GM15510 (cell line): ENCODE measurements around the gene NID2.

Experiments used
- POLR2A ChIP-seq: IDR thresholded peaks from 3 replicates; pipeline ENCODE4 v1.6.1; 2011; ENCODE audit warnings: borderline replicate concordance; ENCODE audit not compliant: insufficient read length; ENCODE audit errors: extremely low read depth

Gene NID2

DNA sequence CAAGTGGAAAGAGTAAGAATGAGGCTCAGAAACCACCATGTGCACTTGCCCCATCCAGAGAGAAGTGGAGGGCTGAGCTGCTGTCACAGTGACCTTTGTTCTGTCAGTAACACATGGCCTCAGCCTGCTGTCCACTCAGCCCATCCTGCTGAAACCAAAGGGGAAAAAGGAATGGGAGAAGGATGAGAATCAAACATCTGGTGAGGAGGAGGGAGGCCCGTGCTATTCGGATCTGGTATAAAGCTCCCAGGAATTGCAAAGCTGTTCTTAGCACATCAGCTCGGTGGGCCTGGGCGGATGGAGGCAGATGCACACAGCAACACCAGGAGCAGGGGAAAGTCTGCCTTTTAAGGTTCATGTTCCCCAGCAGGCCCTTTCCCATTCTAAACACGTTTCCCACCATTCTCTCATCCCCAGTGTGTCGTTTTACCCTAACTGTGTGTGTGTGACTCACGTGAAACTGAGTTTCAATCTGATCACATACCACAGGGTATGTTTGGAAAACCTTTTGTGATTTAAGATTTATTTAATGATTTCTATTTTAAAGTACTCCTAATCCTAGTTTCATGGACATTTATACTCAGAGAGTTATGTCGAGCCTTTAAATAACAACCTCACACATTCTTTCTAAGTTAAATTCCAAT is 42.7 kb downstream of the NID2 start:
- no peak for TF ChIP-seq POLR2A

DNA sequence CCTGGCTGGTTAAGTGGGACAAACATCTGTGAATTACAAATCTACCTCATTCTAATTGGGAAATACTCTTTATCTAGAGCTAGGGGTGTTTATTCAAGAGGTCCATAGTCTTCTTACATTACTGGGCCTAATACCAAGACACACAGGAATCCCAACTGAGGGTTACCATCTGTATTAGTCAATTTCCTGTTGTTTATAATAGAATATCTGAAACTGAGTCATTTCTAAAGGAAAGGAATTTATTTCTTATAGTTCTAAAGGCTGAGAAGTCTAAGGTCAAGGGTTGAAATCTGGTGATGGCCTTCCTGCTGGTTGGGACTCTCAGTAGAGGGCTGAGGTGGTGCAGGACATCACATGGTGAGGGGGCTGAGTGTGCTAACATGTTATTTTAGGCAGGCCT is 43.5 kb downstream of the NID2 start:
- TF ChIP-seq POLR2A: no peak

DNA sequence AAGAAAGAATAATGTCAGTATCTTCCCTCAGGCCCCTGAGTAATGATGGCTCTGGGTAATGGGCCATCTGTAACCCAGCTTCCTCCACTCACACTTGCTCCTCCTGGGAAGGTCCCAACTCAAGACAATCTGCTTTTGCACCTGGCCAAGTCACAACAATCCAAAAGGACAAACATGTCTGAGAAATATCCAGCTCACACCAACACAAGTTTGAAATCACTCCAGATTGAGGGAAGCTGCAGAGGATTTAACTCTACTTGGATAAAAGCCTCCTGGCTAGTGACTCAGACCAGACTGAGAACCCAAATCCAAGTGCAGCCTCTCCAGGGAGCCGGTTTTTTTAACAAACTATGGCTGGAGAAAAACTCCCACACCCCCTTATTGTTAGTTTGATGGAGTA is 45.3 kb downstream of the NID2 start:
- no peak for TF ChIP-seq POLR2A

DNA sequence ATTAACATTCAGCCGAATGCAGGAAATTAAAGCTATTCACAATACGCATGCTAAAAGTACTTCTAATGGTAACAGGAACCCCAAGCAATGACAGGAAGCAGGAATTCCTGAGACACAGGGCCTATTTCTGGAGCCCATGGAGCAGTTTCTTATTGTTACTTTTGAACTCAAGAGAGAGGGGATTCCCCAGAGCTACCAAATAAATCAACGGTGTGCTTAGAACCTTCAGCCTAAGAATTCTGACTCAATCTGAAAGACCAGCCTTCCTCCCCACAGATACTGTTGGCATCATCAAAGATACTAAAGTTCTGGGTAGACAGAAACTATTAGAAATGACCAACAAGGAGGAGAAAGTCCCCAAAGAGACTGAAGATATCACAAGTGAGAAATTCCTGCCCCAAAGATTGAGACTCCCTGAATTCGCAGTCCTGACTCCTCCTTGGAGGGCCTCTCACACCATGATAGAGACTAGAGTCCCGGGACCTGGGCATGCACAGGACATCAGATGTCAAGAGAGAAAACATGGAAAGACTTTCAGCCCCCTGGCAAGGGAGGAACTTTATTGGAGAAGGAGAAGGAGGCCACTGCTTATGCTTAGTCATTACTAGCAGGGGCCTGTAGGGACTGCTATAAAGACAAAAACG is 46.8 kb downstream of the NID2 start:
- TF ChIP-seq POLR2A: no peak

GRCh38 chr14:52020866-52021717 is 47.8 kb downstream of the NID2 start:
- no peak for TF ChIP-seq POLR2A

DNA sequence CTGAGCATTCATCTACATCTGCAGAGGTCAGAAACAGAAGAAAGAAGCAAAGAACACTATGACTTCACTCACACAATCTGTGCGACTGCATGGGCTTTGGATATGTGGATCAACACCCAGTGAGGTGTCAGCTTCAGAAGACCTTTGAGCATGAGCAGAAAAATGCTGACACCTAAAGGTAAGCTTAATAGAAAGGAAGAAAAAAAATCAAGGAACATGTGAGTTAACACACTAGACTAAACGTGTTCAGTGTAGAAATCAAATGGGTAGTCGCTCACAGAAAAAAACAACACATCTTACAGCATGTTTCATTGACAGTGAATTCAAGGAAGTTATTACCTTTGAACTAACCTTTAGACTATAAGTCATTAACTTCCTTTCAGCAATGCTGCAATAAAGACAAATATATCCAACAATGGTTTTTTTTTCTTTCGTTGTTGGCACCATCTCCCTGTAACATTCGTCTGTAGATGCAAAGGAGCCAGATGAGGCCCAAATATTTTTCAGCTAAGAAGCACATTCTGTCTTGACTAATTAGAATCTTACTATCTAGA is 48.6 kb downstream of the NID2 start:
- no peak for TF ChIP-seq POLR2A

DNA sequence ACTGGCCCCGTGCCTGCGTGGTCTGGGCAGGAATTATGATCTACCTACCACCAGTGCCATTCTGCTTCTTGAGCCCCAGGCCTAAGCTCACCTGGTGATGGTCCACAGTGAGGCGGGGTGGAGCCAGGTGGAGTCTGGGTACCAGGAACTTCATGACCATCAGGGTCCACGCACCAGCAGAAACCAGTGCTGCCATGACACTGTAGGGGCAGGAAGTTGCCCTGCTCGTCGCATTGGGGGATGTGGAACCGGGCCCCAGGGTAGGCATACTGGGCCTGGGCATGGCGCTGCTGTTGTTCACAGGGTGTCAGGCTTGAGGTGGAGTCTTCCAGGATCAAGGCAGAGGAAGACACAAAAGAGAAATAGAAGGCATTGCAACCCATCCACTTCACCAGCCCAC is 49.9 kb downstream of the NID2 start:
- TF ChIP-seq POLR2A: no peak

- no peak for TF ChIP-seq POLR2A
Observed at GRCh38 chr14:52018252-52018651, 50.6 kb downstream of the NID2 start.

- no peak for TF ChIP-seq POLR2A
Observed at GRCh38 chr14:52015411-52016030, 53.3 kb downstream of the NID2 start.

DNA sequence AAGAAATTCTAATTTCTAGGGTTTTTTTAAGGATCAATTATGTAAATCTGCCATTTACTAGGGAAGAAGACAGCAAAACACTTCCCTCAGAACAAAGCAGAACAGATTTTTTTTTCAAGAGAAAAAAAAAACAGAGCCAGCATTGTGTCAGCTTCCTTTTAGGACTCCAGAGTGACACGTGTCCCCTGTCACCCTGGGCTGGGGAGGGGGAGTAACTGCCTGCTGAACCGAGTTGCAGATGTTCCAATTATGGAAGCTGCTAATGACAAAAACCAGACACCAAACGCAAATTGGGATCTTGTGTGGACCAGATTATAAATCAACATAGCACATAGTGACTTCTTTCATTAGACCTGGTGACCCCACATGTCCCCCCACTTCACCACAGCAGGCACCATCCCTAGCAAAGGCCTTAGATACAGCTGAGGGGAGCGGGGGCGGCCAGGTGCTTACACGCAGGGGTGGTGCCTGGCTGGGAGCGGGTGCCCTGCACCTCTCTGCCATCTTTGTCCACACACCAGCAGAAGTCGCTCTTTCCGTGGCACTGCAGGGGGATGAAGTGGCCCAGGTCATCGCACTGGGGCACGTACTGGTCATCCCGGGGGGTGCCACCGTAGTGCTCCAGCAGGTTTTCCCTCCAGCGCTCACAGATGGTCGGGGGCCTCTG is 54.1 kb downstream of the NID2 start:
- TF ChIP-seq POLR2A: no peak

DNA sequence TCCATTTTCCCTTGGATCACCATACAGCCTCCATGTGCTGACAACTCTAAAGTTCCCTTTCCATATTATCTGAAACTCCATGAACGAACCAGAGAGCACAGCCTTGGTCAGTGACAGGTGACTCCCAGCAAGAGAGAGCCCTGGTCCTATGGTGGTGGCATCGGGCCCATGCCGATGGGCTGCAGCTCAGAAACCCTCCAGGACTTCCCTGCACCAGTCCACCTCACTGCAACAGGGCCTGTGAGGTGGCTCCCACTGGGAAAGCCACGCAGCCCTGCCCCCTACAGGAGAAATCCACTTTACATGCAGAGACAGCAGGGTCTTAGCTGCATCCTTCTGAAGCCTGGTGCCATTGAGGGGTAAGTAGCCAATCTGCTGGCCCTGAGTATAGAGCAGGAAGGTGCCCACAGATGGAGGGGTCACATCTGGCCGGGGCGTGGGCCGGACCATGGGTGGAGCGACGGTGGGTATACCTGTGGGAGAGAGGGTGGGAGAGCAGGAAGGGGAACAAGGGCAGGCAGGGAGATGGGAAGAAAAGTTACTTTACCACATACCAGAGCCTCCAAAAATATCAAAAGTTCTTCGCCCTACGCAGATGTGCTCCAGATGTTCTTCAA is 54.8 kb downstream of the NID2 start:
- no peak for TF ChIP-seq POLR2A

GRCh38 chr14:52012635-52013034 is 56.2 kb downstream of the NID2 start:
- no peak for TF ChIP-seq POLR2A

GRCh38 chr14:52011523-52011922 is 57.3 kb downstream of the NID2 start:
- no peak for TF ChIP-seq POLR2A

DNA sequence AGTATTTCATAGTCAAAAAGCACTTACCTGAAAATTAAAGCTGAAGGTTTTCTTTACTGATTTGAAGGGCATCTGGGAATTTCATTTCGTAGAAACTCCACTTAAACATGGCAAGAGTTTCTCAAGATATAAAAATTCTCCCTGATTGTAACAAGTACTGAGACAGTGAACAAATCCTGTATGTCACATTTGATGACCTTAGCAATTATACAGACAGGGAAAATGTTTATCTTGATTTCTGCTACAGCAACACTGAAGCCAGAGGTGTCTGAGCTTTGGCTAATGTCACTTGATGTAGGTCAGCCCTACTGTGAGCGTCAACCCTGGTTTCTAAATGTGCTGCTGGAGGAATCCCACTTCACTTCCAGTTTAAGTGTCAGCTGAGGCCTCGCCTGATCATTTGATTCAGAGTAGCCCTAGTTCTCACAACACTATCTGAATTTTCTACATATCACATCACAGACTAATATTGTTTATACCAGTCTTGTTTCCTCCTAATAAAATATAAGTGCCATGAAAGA is 58.6 kb downstream of the NID2 start:
- TF ChIP-seq POLR2A: no peak
